Karpas-422 (cell line): ENCODE data around the gene XRCC3. TPM values are rescaled to one million over a fixed set of nuclear protein-coding genes. Genes with fewer than 3 reads are reported as not detected.

Experiments used
- DNase-seq: peaks from one replicate; pipeline ENCODE4 v3.0.0-alpha.2; 2015
- H2AFZ ChIP-seq: fragments of 200-600 bp; sonication (generic); 2 replicates; pipeline ENCODE4 v1.6.1; 2014; ENCODE audit warnings: antibody characterized with exemption, low read length, mixed read lengths
- H3K27ac ChIP-seq: fragments of 200-600 bp; sonication (generic); 2 replicates; pipeline ENCODE4 v1.5.1; 2014; ENCODE audit warnings: mild to moderate bottlenecking, low read length, moderate library complexity
- H3K27me3 ChIP-seq: fragments of 200-600 bp; sonication (generic); 2 replicates; pipeline ENCODE4 v1.6.1; 2014; ENCODE audit warnings: low read length, mixed read lengths
- H3K36me3 ChIP-seq: fragments of 200-600 bp; sonication (generic); 2 replicates; pipeline ENCODE4 v1.6.1; 2014; ENCODE audit warnings: low read length, mixed read lengths; ENCODE audit not compliant: insufficient read depth
- H3K4me1 ChIP-seq: fragments of 200-600 bp; sonication (generic); 2 replicates; pipeline ENCODE4 v1.6.1; 2014; ENCODE audit warnings: mild to moderate bottlenecking, low read length, mixed read lengths
- H3K4me2 ChIP-seq: fragments of 200-600 bp; sonication (generic); 2 replicates; pipeline ENCODE4 v1.6.1; 2014; ENCODE audit warnings: low read length, low read depth, mild to moderate bottlenecking; ENCODE audit not compliant: poor library complexity, severe bottlenecking
- H3K4me3 ChIP-seq: fragments of 200-600 bp; sonication (generic); 2 replicates; pipeline ENCODE4 v1.5.1; 2014; ENCODE audit warnings: mild to moderate bottlenecking, antibody characterized with exemption, low read length, mixed read lengths
- H3K79me2 ChIP-seq: fragments of 200-600 bp; sonication (generic); 2 replicates; pipeline ENCODE4 v1.6.1; 2014; ENCODE audit warnings: mild to moderate bottlenecking, low read length, mixed read lengths
- H3K9ac ChIP-seq: fragments of 200-600 bp; sonication (generic); 2 replicates; pipeline ENCODE4 v1.6.0; 2014; ENCODE audit warnings: low read length
- H3K9me2 ChIP-seq: fragments of 200-600 bp; sonication (generic), shearing (Covaris generic); replicated peaks from 2 replicates; pipeline ENCODE4 v1.6.0; 2014; ENCODE audit warnings: mild to moderate bottlenecking, low read length, moderate library complexity; ENCODE audit not compliant: insufficient read depth
- H3K9me3 ChIP-seq: fragments of 300-700, 200-600 bp; sonication (generic); 2 replicates; pipeline ENCODE4 v1.6.1; 2014; ENCODE audit warnings: low read length, mixed read lengths
- H4K20me1 ChIP-seq: fragments of 200-600 bp; sonication (generic); 2 replicates; pipeline ENCODE4 v1.6.1; 2014; ENCODE audit warnings: mild to moderate bottlenecking, antibody characterized with exemption, low read length, low read depth; ENCODE audit not compliant: insufficient read depth
- total RNA-seq: library from RNA; depleted of rRNA; stranded (reverse); fragments of >200 nt; shearing (Covaris generic); gene quantifications from 2 replicates; pipeline ENCODE4 v1.2.3, GENCODE V29; 2014; ENCODE audit warnings: low replicate concordance

The XRCC3 gene
- total RNA-seq, 1 experiment from 2014 or later: 36.7 TPM

DNA sequence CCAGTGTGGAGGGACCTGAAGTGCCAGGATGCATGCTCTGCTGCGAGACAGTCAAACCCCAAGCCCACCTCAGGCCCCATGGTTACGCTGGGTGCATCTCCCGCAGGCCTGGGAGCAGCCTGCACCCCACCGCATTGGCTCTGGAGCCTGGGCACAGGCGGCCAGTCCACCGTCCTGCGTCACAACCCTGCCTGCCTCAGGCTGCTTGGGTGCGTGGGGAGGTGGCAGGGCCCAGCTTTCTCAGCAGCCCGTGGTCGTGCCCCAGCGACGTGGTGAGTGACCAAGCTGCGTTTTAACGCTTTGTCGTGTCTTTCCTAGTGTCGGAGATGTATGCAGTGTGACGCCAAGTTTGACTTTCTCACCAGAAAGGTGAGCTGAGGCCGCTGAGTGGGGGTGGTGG, 11.2 kb upstream of the XRCC3 start:
- no peaks in the 10 kb centered on the region for H3K4me1 ChIP-seq
- DNase-seq: no peak
- no peak overlapping the region for H3K27ac ChIP-seq
- peaks cover 12% of the 10 kb centered on the region; the same call in 1 of the 2 replicates for H4K20me1 ChIP-seq
- H2AFZ ChIP-seq: no peak overlapping the region
- no peaks in the 10 kb centered on the region for H3K27me3 ChIP-seq
- H3K4me3 ChIP-seq: no peak overlapping the region
- H3K36me3 ChIP-seq: peaks cover 10% of the 10 kb centered on the region
- H3K79me2 ChIP-seq: peaks cover 44% of the 10 kb centered on the region
- H3K9me3 ChIP-seq: no peaks in the 10 kb centered on the region
- H3K9ac ChIP-seq: no peak overlapping the region
- no peaks in the 10 kb centered on the region for H3K9me2 ChIP-seq
- no peak overlapping the region for H3K4me2 ChIP-seq

DNA sequence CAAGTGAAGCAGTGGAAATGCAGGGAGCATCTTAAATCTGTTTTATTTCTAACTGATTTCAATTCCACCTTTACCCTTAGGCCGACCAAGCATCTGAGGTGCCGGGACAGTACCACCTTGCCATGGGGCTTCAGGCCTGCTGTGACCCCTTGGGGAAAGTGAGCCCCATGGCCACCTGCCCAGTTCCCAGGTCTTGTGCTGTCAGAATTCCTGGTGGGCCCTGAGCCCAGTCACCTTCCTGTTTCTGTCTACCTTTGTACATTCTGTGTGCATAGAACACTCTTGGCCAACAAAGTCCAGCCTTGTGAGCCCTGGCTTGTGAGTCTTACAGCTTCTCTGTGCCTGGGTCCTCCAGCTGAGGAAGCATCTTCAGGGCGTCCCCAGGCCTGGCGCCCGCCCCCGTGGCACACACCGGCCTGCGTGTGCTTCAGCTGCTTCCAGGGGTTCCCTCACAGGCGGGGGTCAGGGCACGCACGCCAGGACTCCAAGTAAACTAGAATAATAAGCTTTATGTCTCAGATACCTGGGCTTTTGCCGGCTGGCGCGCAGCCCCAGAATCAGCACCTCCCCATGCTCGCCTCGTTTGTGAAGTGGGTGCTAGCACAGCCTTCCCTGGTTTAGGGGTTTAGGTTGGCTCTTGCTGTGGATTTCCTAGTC, 10.6 kb upstream of the XRCC3 start:
- H3K4me3 ChIP-seq: no peak overlapping the region
- no peak for DNase-seq

DNA sequence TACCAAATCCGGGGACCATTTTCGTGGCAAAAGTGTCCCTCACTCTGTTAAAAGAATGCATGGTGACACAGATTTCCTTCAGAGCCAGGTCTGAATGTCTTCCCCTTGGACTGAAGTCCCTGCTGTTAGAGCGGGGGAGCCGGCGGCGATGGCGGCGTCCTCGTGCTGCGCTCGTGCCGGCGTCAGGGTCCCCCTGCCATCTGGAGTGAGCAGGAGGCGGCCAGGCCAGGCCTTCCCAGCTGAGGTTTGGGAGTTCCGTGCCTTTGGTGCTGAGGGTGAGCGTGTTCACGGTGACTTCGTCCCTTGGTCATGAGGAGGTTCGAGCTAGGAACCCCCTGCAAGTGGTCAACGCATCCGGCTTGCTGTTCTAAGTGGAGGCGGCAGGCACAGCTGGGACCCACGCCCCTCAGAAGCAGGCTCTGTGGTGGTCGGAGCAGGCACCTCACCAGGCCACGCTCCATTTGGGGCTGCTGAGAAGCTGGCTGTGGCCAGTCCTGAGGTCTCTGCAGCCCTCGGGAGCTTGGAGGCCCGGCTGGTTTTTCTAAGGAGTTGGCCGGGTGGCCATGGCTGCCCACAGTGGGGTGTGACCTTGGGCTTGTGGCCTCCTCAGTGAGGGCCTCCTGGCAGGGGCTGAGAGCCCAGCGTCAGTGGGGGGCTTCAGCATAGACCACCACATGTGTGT, 9.9 kb upstream of the XRCC3 start:
- peaks cover 57% of the 10 kb centered on the region for H3K79me2 ChIP-seq
- H3K27me3 ChIP-seq: no peaks in the 10 kb centered on the region
- H3K4me3 ChIP-seq: no peak overlapping the region
- H4K20me1 ChIP-seq: peaks cover 12% of the 10 kb centered on the region; the same call in 1 of the 2 replicates
- H3K9me2 ChIP-seq: no peaks in the 10 kb centered on the region
- H2AFZ ChIP-seq: no peak overlapping the region
- no peak for DNase-seq
- H3K4me1 ChIP-seq: no peaks in the 10 kb centered on the region
- no peak overlapping the region for H3K9ac ChIP-seq
- no peak overlapping the region for H3K27ac ChIP-seq
- H3K36me3 ChIP-seq: peaks cover 10% of the 10 kb centered on the region
- no peak overlapping the region for H3K4me2 ChIP-seq
- H3K9me3 ChIP-seq: no peaks in the 10 kb centered on the region

More for the DNA sequence above, 10.6 kb upstream of the XRCC3 start:
- Histone ChIP-seq H3K9me3 (no peaks in the 10 kb centered on the region), H3K27me3 (no peaks in the 10 kb centered on the region), H3K79me2 (peaks cover 50% of the 10 kb centered on the region), H3K9me2 (no peaks in the 10 kb centered on the region), H3K4me2 (no peak overlapping the region), H4K20me1 (peaks cover 12% of the 10 kb centered on the region; the same call in 1 of the 2 replicates), H3K4me1 (no peaks in the 10 kb centered on the region), H3K27ac (no peak overlapping the region), H3K36me3 (peaks cover 10% of the 10 kb centered on the region), H2AFZ (no peak overlapping the region), H3K9ac (no peak overlapping the region)

DNA sequence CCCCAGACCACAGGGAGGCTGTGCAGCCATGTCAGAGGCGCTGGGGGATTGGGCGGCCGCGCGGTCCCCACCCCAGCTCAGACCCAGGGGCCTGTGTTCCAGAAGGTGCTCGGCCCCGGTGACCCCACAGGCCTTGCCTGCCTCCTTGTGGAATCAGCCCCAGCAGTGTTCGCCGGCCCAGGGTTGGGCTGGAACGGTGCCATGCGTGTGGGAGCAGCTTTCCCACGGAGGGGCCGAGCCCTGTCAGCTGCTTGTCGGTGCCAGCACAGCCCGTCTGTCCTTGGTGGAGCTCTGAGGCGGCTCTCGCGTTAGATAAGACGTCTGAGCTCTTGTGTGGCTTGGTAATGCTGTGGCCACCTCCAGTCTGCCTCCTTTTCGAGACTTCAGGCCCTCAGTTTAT, 8.9 kb upstream of the XRCC3 start:
- Histone ChIP-seq H3K79me2 (peaks cover 67% of the 10 kb centered on the region), H3K9ac (no peak overlapping the region), H3K27ac (no peak overlapping the region), H3K4me3 (no peak overlapping the region), H3K4me1 (no peaks in the 10 kb centered on the region), H2AFZ (no peak overlapping the region), H3K9me2 (no peaks in the 10 kb centered on the region), H3K36me3 (peaks cover 7% of the 10 kb centered on the region), H3K4me2 (no peak overlapping the region), H4K20me1 (peaks cover 12% of the 10 kb centered on the region; the same call in 1 of the 2 replicates), H3K9me3 (no peaks in the 10 kb centered on the region), H3K27me3 (no peaks in the 10 kb centered on the region)
- no peak for DNase-seq

DNA sequence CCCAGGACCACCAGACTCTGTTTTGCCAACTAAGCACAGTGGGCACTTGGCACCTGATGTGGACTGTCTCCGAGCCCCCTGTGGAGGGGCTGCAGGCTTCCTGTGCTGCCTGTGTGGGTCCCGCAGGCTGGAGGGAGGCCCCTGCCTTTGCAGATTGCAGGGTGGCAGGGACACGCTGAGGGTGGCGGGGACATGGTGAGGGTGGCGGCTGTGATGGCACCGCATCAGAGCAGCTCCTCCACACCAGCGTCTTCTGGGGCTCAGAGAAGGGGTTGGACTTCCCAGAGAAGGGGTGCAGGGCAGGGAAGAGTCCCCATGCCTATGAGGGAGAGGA, 8.5 kb upstream of the XRCC3 start:
- DNase-seq: no peak
- peaks cover 70% of the 10 kb centered on the region for H3K79me2 ChIP-seq
- no peak overlapping the region for H3K27ac ChIP-seq
- peaks cover 12% of the 10 kb centered on the region; the same call in 1 of the 2 replicates for H4K20me1 ChIP-seq
- H3K9me2 ChIP-seq: no peaks in the 10 kb centered on the region
- no peaks in the 10 kb centered on the region for H3K9me3 ChIP-seq
- H3K4me3 ChIP-seq: no peak overlapping the region
- no peaks in the 10 kb centered on the region for H3K4me1 ChIP-seq
- no peak overlapping the region for H2AFZ ChIP-seq
- H3K9ac ChIP-seq: no peak overlapping the region
- peaks cover 4% of the 10 kb centered on the region; the same call in 1 of the 2 replicates for H3K36me3 ChIP-seq
- H3K27me3 ChIP-seq: no peaks in the 10 kb centered on the region
- no peak overlapping the region for H3K4me2 ChIP-seq

DNA sequence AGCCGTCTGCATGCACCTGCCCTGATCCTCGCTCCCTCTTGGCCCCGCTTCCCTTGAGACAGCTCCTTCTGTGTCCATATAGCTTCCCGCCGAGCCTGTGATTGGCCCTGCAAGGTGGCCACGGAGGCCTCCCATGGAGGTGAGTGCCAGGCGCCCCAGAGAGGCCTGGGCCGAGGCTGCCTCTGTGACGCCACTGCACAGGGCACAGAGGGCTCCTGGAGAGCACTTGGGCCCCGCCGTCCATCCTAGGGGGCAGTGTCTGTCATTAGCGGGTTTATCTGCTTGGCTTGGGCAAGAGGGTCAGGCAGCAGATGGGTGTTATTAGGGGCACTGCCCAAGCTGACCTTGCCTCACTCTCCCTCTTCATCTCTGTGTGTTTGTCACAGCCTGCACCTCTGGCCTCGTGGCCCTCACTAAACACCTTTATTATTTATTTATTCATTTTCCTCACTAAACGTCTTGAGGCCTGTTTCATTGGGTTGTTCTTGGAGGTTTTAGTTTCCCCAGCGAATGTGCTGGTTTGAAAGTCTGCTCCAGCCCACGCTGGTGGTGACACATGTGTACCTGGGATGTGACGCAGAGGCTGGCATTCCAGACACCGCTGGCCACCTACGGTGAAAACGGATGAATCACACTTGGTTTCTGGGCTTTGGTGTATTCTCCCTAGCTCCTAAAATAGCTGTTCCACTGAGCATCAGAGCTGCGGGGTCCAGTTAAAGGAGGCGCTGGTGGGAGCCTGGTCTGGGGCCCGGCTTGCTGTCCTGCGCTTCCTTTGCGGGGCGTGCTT, 6.3 kb upstream of the XRCC3 start:
- Histone ChIP-seq H3K27me3 (no peaks in the 10 kb centered on the region), H3K4me3 (no peak overlapping the region), H3K79me2 (peaks cover 92% of the 10 kb centered on the region), H3K36me3 (peaks cover 4% of the 10 kb centered on the region; the same call in 1 of the 2 replicates), H3K9me3 (no peaks in the 10 kb centered on the region), H2AFZ (no peak overlapping the region), H3K9ac (no peak overlapping the region), H4K20me1 (peaks cover 19% of the 10 kb centered on the region; the same call in 1 of the 2 replicates), H3K9me2 (no peaks in the 10 kb centered on the region), H3K4me2 (no peak overlapping the region), H3K27ac (no peak overlapping the region), H3K4me1 (peaks cover 11% of the 10 kb centered on the region)
- no peak for DNase-seq

DNA sequence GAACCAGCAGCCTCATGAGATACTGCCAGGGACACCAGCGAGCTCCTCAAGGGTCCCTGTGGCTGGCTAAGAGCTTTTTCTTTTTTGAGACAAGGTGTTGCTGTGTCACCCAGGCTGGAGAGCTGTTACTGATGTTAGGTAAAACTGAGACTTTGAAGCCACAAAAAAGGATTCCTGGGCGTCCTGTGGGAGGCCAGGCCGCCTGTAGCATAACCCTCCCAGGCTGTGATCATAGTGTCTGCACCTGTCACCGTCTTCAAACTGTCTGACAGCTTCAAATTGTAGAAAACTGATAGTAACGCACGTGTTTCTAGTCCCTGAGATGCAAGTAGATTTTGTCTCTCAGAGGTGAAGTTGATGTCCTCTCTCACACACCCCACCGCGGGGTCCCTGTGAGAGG, 4.5 kb upstream of the XRCC3 start:
- H3K27ac ChIP-seq: no peak overlapping the region
- H3K36me3 ChIP-seq: no peaks in the 10 kb centered on the region
- H3K4me3 ChIP-seq: no peak overlapping the region
- H4K20me1 ChIP-seq: peaks cover 13% of the 10 kb centered on the region; the same call in 1 of the 2 replicates
- H3K9me2 ChIP-seq: no peaks in the 10 kb centered on the region
- H3K79me2 ChIP-seq: peaks cover 86% of the 10 kb centered on the region
- H3K9me3 ChIP-seq: no peaks in the 10 kb centered on the region
- H3K9ac ChIP-seq: no peak overlapping the region
- H3K4me2 ChIP-seq: no peak overlapping the region
- DNase-seq: peak; percentile 42
- peaks cover 12% of the 10 kb centered on the region for H3K4me1 ChIP-seq
- H3K27me3 ChIP-seq: no peaks in the 10 kb centered on the region
- no peak overlapping the region for H2AFZ ChIP-seq

DNA sequence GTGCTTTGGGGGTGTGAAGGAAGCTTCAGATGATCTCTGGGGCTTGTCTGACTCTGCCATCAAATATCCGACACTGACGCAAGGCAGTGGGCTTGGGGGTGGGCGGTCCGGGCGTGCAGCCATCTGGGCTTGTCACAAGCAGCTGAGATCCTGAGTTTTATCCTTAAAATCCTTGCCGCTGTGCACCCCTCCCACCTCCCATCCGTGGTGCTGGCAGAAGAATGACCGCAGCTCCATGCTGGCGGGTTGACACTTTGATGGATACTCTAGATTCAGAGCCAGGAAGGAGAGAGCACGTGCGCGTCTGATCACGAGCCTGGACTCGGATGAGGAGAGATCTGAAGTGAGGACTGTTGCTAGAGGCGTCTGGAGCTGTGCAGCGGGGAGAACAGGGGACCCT, 3.3 kb upstream of the XRCC3 start:
- H3K79me2 ChIP-seq: peaks cover 87% of the 10 kb centered on the region

More for the DNA sequence above, 3.3 kb upstream of the XRCC3 start:
- Histone ChIP-seq H3K9me3 (no peaks in the 10 kb centered on the region), H3K4me3 (no peak overlapping the region), H3K36me3 (no peaks in the 10 kb centered on the region), H3K4me1 (peaks cover 22% of the 10 kb centered on the region), H3K27ac (no peak overlapping the region), H3K9me2 (no peaks in the 10 kb centered on the region), H3K4me2 (no peak overlapping the region), H3K9ac (no peak overlapping the region), H3K27me3 (no peaks in the 10 kb centered on the region), H2AFZ (no peak overlapping the region), H4K20me1 (peaks cover 9% of the 10 kb centered on the region; the same call in 1 of the 2 replicates)
- no peak for DNase-seq
